GM18498 (cell line): ENCODE results near the gene NID1.
A peak's percentile ranks its signal among the peaks of the same experiment; 100 is the strongest.

Source experiments
- ATAC-seq: cut with Tn5 transposase; IDR thresholded peaks from one replicate; pipeline ENCODE4 v1.9.1; 2021; ENCODE audit warnings: mild to moderate bottlenecking, moderate library complexity; ENCODE audit not compliant: unreplicated experiment

NID1 gene

GRCh38 chr1:236064674-236065508, at the start of gene NID1:
Gene NID1 (minus strand): TSS chr1:236065090. CDS start chr1:236065079, 11 bp downstream.
- ATAC-seq: no peak

- ATAC-seq: no peak
Observed at GRCh38 chr1:236114076-236114747, 49.3 kb upstream of the NID1 start.

- no peak for ATAC-seq
Observed at GRCh38 chr1:236113324-236114032, 48.6 kb upstream of the NID1 start.

- ATAC-seq: no peak
Observed at GRCh38 chr1:236112332-236112627, 47.4 kb upstream of the NID1 start.

GRCh38 chr1:236111527-236112331, 46.8 kb upstream of the NID1 start:
- ATAC-seq: no peak

- no peak for ATAC-seq
Observed at GRCh38 chr1:236110137-236110536, 45.2 kb upstream of the NID1 start.

- ATAC-seq: no peak
Observed at GRCh38 chr1:236108027-236108648, 43.2 kb upstream of the NID1 start.

- no peak for ATAC-seq
Observed at GRCh38 chr1:236107121-236107907, 42.4 kb upstream of the NID1 start.

DNA sequence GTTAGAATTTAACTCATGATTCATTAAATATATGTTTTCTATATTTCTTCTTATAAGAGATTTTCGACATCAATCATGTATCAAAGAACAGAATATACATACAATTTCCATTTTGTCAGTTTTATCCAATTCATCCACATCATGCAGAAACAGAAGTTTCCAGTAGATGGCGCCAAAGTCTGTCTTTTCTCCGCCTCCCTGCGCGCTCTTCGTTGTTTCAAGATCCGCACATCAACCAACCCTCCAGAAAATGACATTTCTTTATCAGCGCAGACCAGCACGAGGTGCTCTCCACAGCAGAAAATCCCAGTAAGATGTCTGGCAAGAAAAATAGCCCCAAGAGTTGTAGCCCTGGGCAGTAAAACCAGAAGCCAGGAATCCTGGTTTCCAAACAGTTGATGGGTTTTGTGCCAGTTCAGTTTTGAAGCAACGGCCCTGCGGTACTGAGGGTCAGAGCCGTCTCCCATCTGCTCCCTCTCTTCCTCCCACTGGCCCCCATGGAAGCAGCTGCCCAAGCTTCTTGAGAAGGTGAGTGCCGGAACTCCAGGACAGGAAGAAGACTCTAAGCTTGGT, 38.8 kb upstream of the NID1 start:
- peak; percentile 55 for ATAC-seq

GRCh38 chr1:236103059-236103458, 38.2 kb upstream of the NID1 start:
- ATAC-seq: no peak

DNA sequence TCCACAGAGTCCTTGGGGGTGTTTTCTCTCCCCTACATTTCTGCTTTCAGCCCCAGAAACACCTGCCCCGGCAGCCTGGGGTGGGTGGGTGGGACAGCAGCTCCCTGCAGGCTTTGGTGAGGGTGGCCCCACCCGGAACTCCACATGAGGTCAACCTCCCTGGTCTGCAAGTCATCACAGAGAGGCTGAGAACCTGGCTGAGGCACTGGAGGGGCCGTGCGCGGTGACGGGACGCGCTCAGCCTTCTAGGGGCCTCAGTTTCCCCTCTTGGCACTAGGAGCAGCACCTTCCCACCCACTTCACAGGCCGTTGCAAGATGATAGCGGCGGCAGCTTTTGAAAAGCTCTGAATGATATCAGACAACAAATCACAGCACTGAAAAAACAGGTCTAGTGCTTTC, 37.7 kb upstream of the NID1 start:
- ATAC-seq: no peak

DNA sequence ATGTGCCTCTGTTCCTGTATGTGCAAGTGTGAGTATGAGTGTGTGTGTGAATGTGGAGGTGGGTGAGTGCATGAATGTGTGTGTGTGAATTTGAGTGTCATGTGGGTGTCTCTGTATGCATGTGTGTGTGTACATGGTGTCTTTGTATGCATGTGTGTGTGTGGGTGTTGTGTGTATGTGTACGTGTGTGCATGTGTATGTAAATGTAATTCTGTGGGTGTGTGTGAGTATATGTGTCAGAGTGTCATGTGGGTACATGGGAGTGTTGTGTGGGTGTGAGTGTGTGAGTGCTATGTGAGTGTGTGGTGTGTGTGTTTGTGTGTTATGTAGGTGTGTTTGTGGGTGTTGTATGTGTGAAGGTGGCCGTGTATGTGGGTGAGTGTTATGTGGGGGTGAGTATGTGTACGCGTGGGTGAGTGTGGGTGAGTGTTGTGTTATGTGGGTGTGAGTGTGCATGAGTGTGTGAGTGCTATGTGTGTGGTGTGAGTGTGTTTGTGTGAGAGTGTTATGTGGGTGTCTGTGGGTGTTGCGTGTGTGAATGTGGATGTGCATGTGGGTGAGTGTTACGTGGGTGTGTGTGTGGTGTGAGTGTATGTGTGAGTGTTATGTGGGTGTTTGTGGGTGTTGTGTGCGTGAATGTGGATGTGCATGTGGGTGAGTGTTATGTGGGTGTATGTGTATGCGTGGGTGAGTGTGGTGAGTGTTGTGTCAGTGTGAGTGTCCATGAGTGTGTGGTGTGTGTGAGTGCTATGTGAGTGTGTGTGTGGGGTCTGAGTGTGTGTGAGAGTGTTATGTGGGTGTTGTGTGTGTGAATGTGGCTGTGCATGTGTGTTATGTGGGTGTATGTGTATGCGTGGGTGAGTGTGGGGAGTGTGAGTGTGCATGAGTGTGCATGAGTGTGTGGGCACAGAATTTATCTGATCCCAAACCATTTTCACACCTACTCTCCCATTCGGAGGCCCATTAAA, 36.6 kb upstream of the NID1 start:
- no peak for ATAC-seq

DNA sequence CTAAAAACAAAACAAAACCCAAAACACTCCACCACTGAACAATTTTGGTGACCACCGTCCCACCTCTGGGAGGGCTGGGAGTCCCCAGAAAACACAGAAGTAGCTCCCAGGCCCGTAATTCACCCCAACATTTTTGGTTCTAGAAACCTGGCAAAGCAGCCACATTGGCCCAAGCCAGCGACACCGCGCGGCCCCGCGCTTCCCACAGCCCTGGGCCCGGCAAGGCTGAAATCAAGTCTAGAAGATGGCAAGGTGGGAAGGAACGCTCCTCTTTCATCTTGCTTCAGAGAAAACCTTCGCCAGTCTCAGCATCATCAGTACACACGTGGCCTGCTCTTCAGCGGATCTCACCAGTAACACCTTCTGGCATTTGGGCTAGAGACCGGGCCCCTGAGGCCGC, 35.9 kb upstream of the NID1 start:
- no peak for ATAC-seq

GRCh38 chr1:236099355-236099974, 34.6 kb upstream of the NID1 start:
- ATAC-seq: no peak

DNA sequence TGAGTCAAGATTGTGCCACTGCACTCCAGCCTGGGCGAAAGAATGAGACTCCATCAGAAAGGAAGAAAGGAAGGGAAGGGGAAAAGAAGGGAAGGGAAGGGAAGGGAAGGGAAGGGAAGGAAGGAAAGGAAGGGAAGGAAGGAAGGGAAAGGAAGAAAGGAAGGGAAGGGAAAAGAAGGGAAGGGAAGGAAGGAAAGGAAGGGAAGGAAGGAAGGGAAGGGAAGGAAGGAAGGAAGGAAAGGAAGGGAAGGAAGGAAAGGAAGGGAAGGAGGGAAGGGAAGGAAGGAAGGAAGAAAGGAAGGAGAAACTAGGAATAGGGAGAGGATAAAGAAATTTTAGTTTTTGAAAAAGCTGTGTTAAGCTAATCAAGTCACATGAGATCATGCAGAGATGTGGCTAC, 33.4 kb upstream of the NID1 start:
- ATAC-seq: no peak

GRCh38 chr1:236096660-236097482, 32.0 kb upstream of the NID1 start:
- ATAC-seq: peak; percentile 50
